Transverse colon (tissue), 4 donors: Measurements from ENCODE around the gene STAT5B.

Experiments
- POLR2A ChIP-seq: fragments of 450-650 bp; IDR thresholded peaks from one replicate; pipeline ENCODE4 v1.6.1; 2016; ENCODE audit warnings: antibody characterized with exemption, mild to moderate bottlenecking, moderate library complexity
- POLR2AphosphoS5 ChIP-seq, 3 donors: sonication (generic); formaldehyde crosslinking; IDR thresholded peaks; one replicate each; pipeline ENCODE4 v1.6.1; 2016; ENCODE audit warnings: antibody characterized with exemption in 3 of 3
- TF ChIP-seq, protein P1 (sequence below), 5 experiments: fragments of 200-600 bp in 3 of 5; fragments of 450-650 bp in 2 of 5; sonication (generic) in 3 of 5; IDR thresholded peaks; 1 replicate in 2 of 5; 2 replicates in 3 of 5; pipeline ENCODE4 v1.5.1; 2016 to 2017; ENCODE audit warnings: antibody characterized with exemption in 5 of 5, inconsistent platforms in 3 of 5, mild to moderate bottlenecking in 2 of 5, moderate library complexity in 1 of 5

DNA sequence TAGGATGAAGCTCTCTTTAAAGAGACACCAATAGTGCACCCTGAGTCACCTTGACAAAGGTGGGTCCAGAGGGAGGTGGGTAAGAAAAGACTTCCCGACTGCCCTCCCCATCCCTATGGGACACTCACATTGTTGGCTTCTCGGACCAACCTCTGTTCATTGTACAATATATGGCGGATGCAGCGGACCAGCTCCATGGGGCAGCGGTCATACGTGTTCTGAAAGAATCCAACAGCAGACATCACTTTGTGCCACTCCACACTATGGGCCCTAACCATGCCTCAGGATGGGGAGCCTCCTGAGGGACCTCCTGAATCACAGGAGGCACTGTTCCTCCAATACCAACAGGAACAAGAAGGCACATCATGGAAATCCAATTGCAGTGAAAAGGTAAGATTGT lies 51.5 kb downstream of the STAT5B start:
- TF ChIP-seq POLR2A = no peak
- TF ChIP-seq, protein P1, sequence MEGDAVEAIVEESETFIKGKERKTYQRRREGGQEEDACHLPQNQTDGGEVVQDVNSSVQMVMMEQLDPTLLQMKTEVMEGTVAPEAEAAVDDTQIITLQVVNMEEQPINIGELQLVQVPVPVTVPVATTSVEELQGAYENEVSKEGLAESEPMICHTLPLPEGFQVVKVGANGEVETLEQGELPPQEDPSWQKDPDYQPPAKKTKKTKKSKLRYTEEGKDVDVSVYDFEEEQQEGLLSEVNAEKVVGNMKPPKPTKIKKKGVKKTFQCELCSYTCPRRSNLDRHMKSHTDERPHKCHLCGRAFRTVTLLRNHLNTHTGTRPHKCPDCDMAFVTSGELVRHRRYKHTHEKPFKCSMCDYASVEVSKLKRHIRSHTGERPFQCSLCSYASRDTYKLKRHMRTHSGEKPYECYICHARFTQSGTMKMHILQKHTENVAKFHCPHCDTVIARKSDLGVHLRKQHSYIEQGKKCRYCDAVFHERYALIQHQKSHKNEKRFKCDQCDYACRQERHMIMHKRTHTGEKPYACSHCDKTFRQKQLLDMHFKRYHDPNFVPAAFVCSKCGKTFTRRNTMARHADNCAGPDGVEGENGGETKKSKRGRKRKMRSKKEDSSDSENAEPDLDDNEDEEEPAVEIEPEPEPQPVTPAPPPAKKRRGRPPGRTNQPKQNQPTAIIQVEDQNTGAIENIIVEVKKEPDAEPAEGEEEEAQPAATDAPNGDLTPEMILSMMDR (IDR thresholded peaks at IDR 0.05) = no peak
- TF ChIP-seq POLR2AphosphoS5 (IDR thresholded peaks at IDR 0.05) = no peak
